HCT116 (cell line): ENCODE data around the gene CTNND2. TPM values are rescaled to one million over a fixed set of nuclear protein-coding genes. Genes with fewer than 3 reads are reported as not detected.

Source experiments
- ATAC-seq: fragments of 200-7000 bp; cut with Tn5 transposase; 2 replicates; pipeline ENCODE4 v1.9.1; 2020; ENCODE audit warnings: mild to moderate bottlenecking, moderate library complexity
- BruUV-seq: library from RNA; stranded (reverse); fragments of 400-500 nt; replicated peaks from 2 replicates; lab custom pipeline; 2021; lab: Mats Ljungman, UMichigan
- CTCF ChIA-PET: fragments of 300-600 bp; sonication (Branson Sonifier 250); formaldehyde crosslinking; loops from one replicate; lab custom pipeline; 2021; ENCODE audit warnings: antibody characterized with exemption; lab: Charles Lee
- POLR2A ChIA-PET: fragments of 300-600, 350-600 bp; sonication (Branson Sonifier 250); formaldehyde crosslinking; loops from one replicate; lab custom pipeline; 2021; ENCODE audit warnings: antibody characterized with exemption; lab: Charles Lee
- RAD21 ChIA-PET, 2 experiments: fragments of 300-600 bp; sonication (Branson Sonifier 250); formaldehyde crosslinking; loops; one replicate each; lab custom pipeline; 2023; ENCODE audit warnings: low total read pairs in 2 of 2; ENCODE audit not compliant: uncharacterized antibody in 2 of 2, unreplicated experiment in 2 of 2, low non-redundant PET in 1 of 2; lab: Charles Lee
- DNase-seq: peaks from one replicate; pipeline ENCODE4 v3.0.0-alpha.2; 2010; ENCODE audit warnings: low read depth, low spot score
- H2AFZ ChIP-seq: fragments of 200-600 bp; shearing (Covaris generic), sonication (generic); 2 replicates; pipeline ENCODE4 v1.6.1; 2017; ENCODE audit warnings: low read depth, mixed run types, mixed read lengths, antibody characterized with exemption, low read length; ENCODE audit not compliant: poor library complexity, severe bottlenecking
- H3K27ac ChIP-seq: 2 replicates; pipeline ENCODE4 v1.5.1; 2012; ENCODE audit warnings: low read depth, low read length
- H3K27me3 ChIP-seq: fragments of 200-600 bp; sonication (generic); 2 replicates; pipeline ENCODE4 v1.6.1; 2016; ENCODE audit warnings: mixed run types, low read length, mixed read lengths; ENCODE audit not compliant: insufficient read depth
- H3K36me3 ChIP-seq, 2 experiments: fragments of 200-500 bp in 1 of 2; fragments of 200-600 bp in 1 of 2; sonication (Bioruptor generic) in 1 of 2; sonication (generic) in 1 of 2; 2 replicates each; pipeline versions ENCODE4 v1.5.1 to v1.6.1; 2014 to 2016; ENCODE audit warnings: low read length in 2 of 2, inconsistent platforms in 1 of 2, mixed read lengths in 1 of 2, mixed run types in 1 of 2; ENCODE audit not compliant: insufficient read depth in 2 of 2, control insufficient read depth in 1 of 2
- H3K4me1 ChIP-seq, 2 experiments: fragments of 200-600 bp in 1 of 2; sonication (generic) in 1 of 2; 2 replicates each; pipeline versions ENCODE4 v1.5.1 to v1.6.1; 2012 to 2017; ENCODE audit warnings: low read length in 2 of 2, inconsistent platforms in 1 of 2, mild to moderate bottlenecking in 1 of 2, mixed read lengths in 1 of 2, mixed run types in 1 of 2, moderate library complexity in 1 of 2; ENCODE audit not compliant: insufficient read depth in 2 of 2, control insufficient read depth in 1 of 2
- H3K4me2 ChIP-seq: fragments of 200-600 bp; sonication (generic); 2 replicates; pipeline ENCODE4 v1.6.1; 2017; ENCODE audit warnings: mixed run types, low read length, mixed read lengths
- H3K4me3 ChIP-seq, 2 experiments: fragments of 200-600 bp in 1 of 2; sonication (generic) in 1 of 2; replicated peaks in 1 of 2; 2 replicates each; pipeline ENCODE4 v1.5.1; 2011 to 2016; ENCODE audit warnings: low read length in 2 of 2, control low read depth in 1 of 2, low read depth in 1 of 2, mild to moderate bottlenecking in 1 of 2, mixed read lengths in 1 of 2, mixed run types in 1 of 2
- H3K79me2 ChIP-seq: fragments of 200-600 bp; sonication (generic); 2 replicates; pipeline ENCODE4 v1.6.1; 2017; ENCODE audit warnings: mild to moderate bottlenecking, mixed run types, low read length, moderate library complexity, mixed read lengths; ENCODE audit not compliant: insufficient read depth
- H3K9ac ChIP-seq: fragments of 200-600 bp; sonication (generic); 2 replicates; pipeline ENCODE4 v1.6.1; 2016; ENCODE audit warnings: low read length, mixed read lengths
- H3K9me2 ChIP-seq: fragments of 200-600 bp; sonication (generic), shearing (Covaris generic); 2 replicates; pipeline ENCODE4 v1.6.1; 2017; ENCODE audit warnings: mixed run types, mild to moderate bottlenecking, moderate library complexity; ENCODE audit not compliant: insufficient read depth
- H3K9me3 ChIP-seq, 2 experiments: fragments of 200-500 bp in 1 of 2; fragments of 200-600 bp in 1 of 2; sonication (Bioruptor generic) in 1 of 2; sonication (generic) in 1 of 2; 2 replicates each; pipeline ENCODE4 v1.6.1; 2014 to 2017; ENCODE audit warnings: low read length in 2 of 2, mixed read lengths in 2 of 2, inconsistent platforms in 1 of 2, low read depth in 1 of 2, mild to moderate bottlenecking in 1 of 2, mixed run types in 1 of 2, moderate library complexity in 1 of 2; ENCODE audit not compliant: control insufficient read depth in 1 of 2, insufficient read depth in 1 of 2
- H4K20me1 ChIP-seq: fragments of 200-600 bp; sonication (generic), shearing (Covaris generic); 2 replicates; pipeline ENCODE4 v1.6.1; 2017; ENCODE audit warnings: mixed run types, mild to moderate bottlenecking, moderate library complexity; ENCODE audit not compliant: insufficient read depth
- CBX3 ChIP-seq: IDR thresholded peaks from 2 replicates; pipeline ENCODE4 v1.6.1; 2012; ENCODE audit warnings: low read depth
- ELF1 ChIP-seq: IDR thresholded peaks from 2 replicates; pipeline ENCODE4 v1.6.1; 2012; ENCODE audit warnings: low read depth, borderline replicate concordance
- EZH2phosphoT487 ChIP-seq: fragments of 200-600 bp; IDR thresholded peaks from 2 replicates; pipeline ENCODE4 v1.6.1; 2018; ENCODE audit warnings: antibody characterized with exemption, borderline replicate concordance
- JUND ChIP-seq: IDR thresholded peaks from 2 replicates; pipeline ENCODE4 v1.6.1; 2012
- POLR2A ChIP-seq: IDR thresholded peaks from 2 replicates; pipeline ENCODE4 v1.7.0; 2011; ENCODE audit warnings: borderline replicate concordance; ENCODE audit not compliant: insufficient read depth, insufficient read length; ENCODE audit errors: extremely low read depth
- RAD21 ChIP-seq: IDR thresholded peaks from 2 replicates; pipeline ENCODE4 v1.6.1; 2012; ENCODE audit warnings: low read depth, mild to moderate bottlenecking
- SIN3A ChIP-seq: IDR thresholded peaks from 2 replicates; pipeline ENCODE4 v1.6.1; 2012; ENCODE audit warnings: low read depth
- TCF7L2 ChIP-seq: IDR thresholded peaks from 2 replicates; pipeline ENCODE4 v1.7.0; 2011; ENCODE audit warnings: borderline replicate concordance, inconsistent platforms; ENCODE audit not compliant: insufficient read depth, insufficient read length; ENCODE audit errors: extremely low read depth
- intact Hi-C: fragments of 100-400 bp; cut with micrococcal nuclease; formaldehyde crosslinking; loops from 2 replicates; pipeline ENCODE4 v1.10.0; 2022
- total RNA-seq: library from RNA; stranded (reverse); gene quantifications from one replicate; pipeline ENCODE4 v1.2.1, GENCODE V29; 2021; ENCODE audit not compliant: unreplicated experiment
- TF ChIP-seq, protein P1 (sequence below): IDR thresholded peaks from 2 replicates; pipeline ENCODE4 v1.6.1; 2011; ENCODE audit warnings: mild to moderate bottlenecking, low read length, moderate library complexity; ENCODE audit not compliant: insufficient replicate concordance; ENCODE audit errors: extremely low read depth
- TF ChIP-seq, protein P2 (sequence below), 3 experiments: fragments of 200-600 bp in 1 of 3; sonication (generic) in 1 of 3; IDR thresholded peaks in 2 of 3; conservative IDR thresholded peaks in 1 of 3; 2 replicates each; pipeline ENCODE4 v1.5.1; 2012 to 2017; ENCODE audit warnings: low read depth in 2 of 3, low read length in 2 of 3, antibody characterized with exemption in 1 of 3, borderline replicate concordance in 1 of 3, control low read depth in 1 of 3, mild to moderate bottlenecking in 1 of 3, mixed read lengths in 1 of 3, mixed run types in 1 of 3, moderate library complexity in 1 of 3; ENCODE audit not compliant: insufficient read depth in 1 of 3
- TF ChIP-seq, protein P3 (sequence below): IDR thresholded peaks from 2 replicates; pipeline ENCODE4 v1.6.1; 2012
- TF ChIP-seq, protein P4 (sequence below): IDR thresholded peaks from 2 replicates; pipeline ENCODE4 v1.6.1; 2012

The CTNND2 gene
- total RNA-seq, 1 experiment from 2014 or later, result not detected

DNA sequence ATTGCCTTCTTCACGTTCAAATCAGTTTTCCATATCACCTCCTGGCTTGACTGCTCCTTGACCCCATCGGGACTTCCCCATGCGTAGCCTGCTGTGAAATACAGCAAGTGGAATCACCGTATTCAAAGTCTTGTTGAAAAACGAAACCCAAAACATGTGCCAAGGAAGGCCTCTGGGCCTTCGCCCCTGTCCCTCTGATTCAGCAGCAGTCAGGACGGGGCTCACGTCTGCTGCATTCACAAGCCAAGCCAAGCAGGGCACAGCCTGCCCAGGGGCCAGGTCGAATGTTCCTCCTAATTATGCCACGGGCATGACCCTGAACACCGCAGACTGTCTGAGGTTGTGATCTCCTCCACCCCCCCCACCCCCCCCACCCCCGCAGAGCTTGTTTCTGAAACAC lies 960 bp upstream of the CTNND2 start:
- intact Hi-C loops, result no loop called here
- Histone ChIP-seq H3K4me2 (no peak overlapping the region), H3K79me2 (no peaks in the 10 kb centered on the region), H3K9me2 (no peaks in the 10 kb centered on the region), H3K4me3 (no peak overlapping the region), H3K27ac (no peak overlapping the region), H2AFZ (no peak overlapping the region), H3K27me3 (no peaks in the 10 kb centered on the region), H4K20me1 (no peaks in the 10 kb centered on the region), H3K4me1 (no peaks in the 10 kb centered on the region), H3K9ac (no peak overlapping the region), H3K36me3 (no peaks in the 10 kb centered on the region), H3K9me3 (peaks cover 4 to 17% of the 10 kb centered on the region in 2 experiments; a peak in 2 of 4 replicates)
- DNase-seq (no peak), ATAC-seq (no peak)
- BruUV-seq, result no TSS peak
- CTCF ChIA-PET, result no interaction called here
- POLR2A ChIA-PET, result no interaction called here
- TF ChIP-seq, protein P1, sequence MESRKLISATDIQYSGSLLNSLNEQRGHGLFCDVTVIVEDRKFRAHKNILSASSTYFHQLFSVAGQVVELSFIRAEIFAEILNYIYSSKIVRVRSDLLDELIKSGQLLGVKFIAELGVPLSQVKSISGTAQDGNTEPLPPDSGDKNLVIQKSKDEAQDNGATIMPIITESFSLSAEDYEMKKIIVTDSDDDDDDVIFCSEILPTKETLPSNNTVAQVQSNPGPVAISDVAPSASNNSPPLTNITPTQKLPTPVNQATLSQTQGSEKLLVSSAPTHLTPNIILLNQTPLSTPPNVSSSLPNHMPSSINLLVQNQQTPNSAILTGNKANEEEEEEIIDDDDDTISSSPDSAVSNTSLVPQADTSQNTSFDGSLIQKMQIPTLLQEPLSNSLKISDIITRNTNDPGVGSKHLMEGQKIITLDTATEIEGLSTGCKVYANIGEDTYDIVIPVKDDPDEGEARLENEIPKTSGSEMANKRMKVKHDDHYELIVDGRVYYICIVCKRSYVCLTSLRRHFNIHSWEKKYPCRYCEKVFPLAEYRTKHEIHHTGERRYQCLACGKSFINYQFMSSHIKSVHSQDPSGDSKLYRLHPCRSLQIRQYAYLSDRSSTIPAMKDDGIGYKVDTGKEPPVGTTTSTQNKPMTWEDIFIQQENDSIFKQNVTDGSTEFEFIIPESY, result no peak
- TF ChIP-seq, protein P2, sequence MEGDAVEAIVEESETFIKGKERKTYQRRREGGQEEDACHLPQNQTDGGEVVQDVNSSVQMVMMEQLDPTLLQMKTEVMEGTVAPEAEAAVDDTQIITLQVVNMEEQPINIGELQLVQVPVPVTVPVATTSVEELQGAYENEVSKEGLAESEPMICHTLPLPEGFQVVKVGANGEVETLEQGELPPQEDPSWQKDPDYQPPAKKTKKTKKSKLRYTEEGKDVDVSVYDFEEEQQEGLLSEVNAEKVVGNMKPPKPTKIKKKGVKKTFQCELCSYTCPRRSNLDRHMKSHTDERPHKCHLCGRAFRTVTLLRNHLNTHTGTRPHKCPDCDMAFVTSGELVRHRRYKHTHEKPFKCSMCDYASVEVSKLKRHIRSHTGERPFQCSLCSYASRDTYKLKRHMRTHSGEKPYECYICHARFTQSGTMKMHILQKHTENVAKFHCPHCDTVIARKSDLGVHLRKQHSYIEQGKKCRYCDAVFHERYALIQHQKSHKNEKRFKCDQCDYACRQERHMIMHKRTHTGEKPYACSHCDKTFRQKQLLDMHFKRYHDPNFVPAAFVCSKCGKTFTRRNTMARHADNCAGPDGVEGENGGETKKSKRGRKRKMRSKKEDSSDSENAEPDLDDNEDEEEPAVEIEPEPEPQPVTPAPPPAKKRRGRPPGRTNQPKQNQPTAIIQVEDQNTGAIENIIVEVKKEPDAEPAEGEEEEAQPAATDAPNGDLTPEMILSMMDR (IDR thresholded peaks at IDR 0.05 in 2 of 3, conservative IDR thresholded peaks at IDR 0.05 in 1 of 3; ENCODE audit: borderline replicate concordance in 1 of 3, insufficient read depth in 1 of 3, low read depth in 2 of 3, low read length in 2 of 3), result no peak
- no peak for TF ChIP-seq RAD21
- no peak for TF ChIP-seq EZH2phosphoT487
- TF ChIP-seq JUND, result no peak
- no peak for TF ChIP-seq ELF1
- no peak for TF ChIP-seq SIN3A
- TF ChIP-seq POLR2A, result no peak
- no peak for TF ChIP-seq CBX3
- TF ChIP-seq, protein P3, sequence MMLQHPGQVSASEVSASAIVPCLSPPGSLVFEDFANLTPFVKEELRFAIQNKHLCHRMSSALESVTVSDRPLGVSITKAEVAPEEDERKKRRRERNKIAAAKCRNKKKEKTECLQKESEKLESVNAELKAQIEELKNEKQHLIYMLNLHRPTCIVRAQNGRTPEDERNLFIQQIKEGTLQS, result no peak
- TF ChIP-seq TCF7L2, result no peak
- TF ChIP-seq, protein P4, sequence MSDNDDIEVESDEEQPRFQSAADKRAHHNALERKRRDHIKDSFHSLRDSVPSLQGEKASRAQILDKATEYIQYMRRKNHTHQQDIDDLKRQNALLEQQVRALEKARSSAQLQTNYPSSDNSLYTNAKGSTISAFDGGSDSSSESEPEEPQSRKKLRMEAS, result no peak
- RAD21 ChIA-PET, result no interaction called here
